Activated CD8-positive, alpha-beta T cell treated with anti-CD3 and anti-CD28 coated beads for 36 hours (primary cell): ENCODE results near the gene TBX10. TPM values are rescaled to one million over a fixed set of nuclear protein-coding genes. Genes with fewer than 3 reads are reported as not detected.
"Not testable (repeated sequence)": the region's sequence is repeated elsewhere in the genome, so short reads cannot be mapped to it uniquely, and the experiment has no call there.

ENCODE experiments used
- ATAC-seq: fragments of 200-7000 bp; cut with Tn5 transposase; one replicate; pipeline ENCODE4 v1.10.0; 2021; ENCODE audit warnings: mild to moderate bottlenecking, moderate library complexity
- CTCF ChIA-PET: fragments of 350-600 bp; sonication (Branson Sonifier 250); formaldehyde crosslinking; loops from one replicate; lab custom pipeline; 2021; ENCODE audit warnings: antibody characterized with exemption; lab: Charles Lee
- POLR2A ChIA-PET: fragments of 350-600 bp; sonication (Branson Sonifier 250); formaldehyde crosslinking; loops from one replicate; lab custom pipeline; 2021; ENCODE audit warnings: antibody characterized with exemption; lab: Charles Lee
- DNase-seq: peaks from one replicate; pipeline ENCODE4 v3.0.0-alpha.2; 2020
- H3K27ac Mint-ChIP-seq: one replicate; pipeline ENCODE4 v1.8.0; 2021; ENCODE audit warnings: mild to moderate bottlenecking, mixed read lengths
- H3K27me3 Mint-ChIP-seq: one replicate; pipeline ENCODE4 v1.8.0; 2021; ENCODE audit warnings: mixed read lengths
- H3K36me3 Mint-ChIP-seq: one replicate; pipeline ENCODE4 v1.8.0; 2021; ENCODE audit warnings: low read depth, mixed read lengths
- H3K4me1 Mint-ChIP-seq: one replicate; pipeline ENCODE4 v1.8.0; 2021; ENCODE audit warnings: low read depth, mixed read lengths
- H3K4me3 Mint-ChIP-seq: one replicate; pipeline ENCODE4 v1.8.0; 2021; ENCODE audit warnings: mild to moderate bottlenecking, moderate library complexity, mixed read lengths
- H3K9me3 Mint-ChIP-seq: one replicate; pipeline ENCODE4 v1.8.0; 2021; ENCODE audit warnings: mixed read lengths
- intact Hi-C: fragments of 100-400 bp; cut with micrococcal nuclease; formaldehyde crosslinking; loops from one replicate; pipeline ENCODE4 v1.10.0; 2022
- total RNA-seq, 2 experiments: library from RNA; stranded (reverse); gene quantifications; one replicate each; pipeline ENCODE4 v1.2.3, GENCODE V29; 2021
- TF ChIP-seq, protein P1 (sequence below): fragments of 200-600 bp; IDR thresholded peaks from one replicate; pipeline ENCODE4 v1.8.0; 2022; ENCODE audit warnings: antibody characterized with exemption, mild to moderate bottlenecking

The TBX10 gene
- total RNA-seq, 2 experiments from 2014 or later, result not detected

DNA sequence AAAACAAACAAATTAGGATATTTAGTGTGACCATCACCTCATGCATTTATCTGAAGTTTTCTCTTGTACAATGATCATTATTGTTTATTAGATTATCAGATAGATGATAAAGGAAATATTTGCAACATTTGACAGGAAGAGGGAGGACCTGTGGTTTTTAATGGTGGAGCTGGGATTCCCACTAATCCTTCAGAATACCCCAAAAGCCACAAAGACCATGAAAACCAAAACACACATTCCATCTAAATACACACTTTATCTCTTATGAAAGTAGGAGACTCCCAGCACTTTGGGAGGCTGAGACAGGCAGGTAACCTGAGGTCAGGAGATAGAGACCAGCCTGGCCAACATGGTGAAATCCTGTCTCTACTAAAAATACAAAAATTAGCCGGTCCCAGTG lies 40.4 kb downstream of the TBX10 start:
- TF ChIP-seq, protein P1, sequence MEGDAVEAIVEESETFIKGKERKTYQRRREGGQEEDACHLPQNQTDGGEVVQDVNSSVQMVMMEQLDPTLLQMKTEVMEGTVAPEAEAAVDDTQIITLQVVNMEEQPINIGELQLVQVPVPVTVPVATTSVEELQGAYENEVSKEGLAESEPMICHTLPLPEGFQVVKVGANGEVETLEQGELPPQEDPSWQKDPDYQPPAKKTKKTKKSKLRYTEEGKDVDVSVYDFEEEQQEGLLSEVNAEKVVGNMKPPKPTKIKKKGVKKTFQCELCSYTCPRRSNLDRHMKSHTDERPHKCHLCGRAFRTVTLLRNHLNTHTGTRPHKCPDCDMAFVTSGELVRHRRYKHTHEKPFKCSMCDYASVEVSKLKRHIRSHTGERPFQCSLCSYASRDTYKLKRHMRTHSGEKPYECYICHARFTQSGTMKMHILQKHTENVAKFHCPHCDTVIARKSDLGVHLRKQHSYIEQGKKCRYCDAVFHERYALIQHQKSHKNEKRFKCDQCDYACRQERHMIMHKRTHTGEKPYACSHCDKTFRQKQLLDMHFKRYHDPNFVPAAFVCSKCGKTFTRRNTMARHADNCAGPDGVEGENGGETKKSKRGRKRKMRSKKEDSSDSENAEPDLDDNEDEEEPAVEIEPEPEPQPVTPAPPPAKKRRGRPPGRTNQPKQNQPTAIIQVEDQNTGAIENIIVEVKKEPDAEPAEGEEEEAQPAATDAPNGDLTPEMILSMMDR, result no peak
- H3K27ac Mint-ChIP-seq, result no peak overlapping the region
- H3K4me1 Mint-ChIP-seq, result peaks cover 9% of the 10 kb centered on the region
- H3K27me3 Mint-ChIP-seq, result peaks cover 16% of the 10 kb centered on the region
- no peaks in the 10 kb centered on the region for H3K9me3 Mint-ChIP-seq
- DNase-seq (no peak), ATAC-seq (no peak)
- H3K36me3 Mint-ChIP-seq, result no peaks in the 10 kb centered on the region
- intact Hi-C loops, result no loop called here
- CTCF ChIA-PET, result no interaction called here
- POLR2A ChIA-PET, result no interaction called here
- H3K4me3 Mint-ChIP-seq, result no peak overlapping the region

DNA sequence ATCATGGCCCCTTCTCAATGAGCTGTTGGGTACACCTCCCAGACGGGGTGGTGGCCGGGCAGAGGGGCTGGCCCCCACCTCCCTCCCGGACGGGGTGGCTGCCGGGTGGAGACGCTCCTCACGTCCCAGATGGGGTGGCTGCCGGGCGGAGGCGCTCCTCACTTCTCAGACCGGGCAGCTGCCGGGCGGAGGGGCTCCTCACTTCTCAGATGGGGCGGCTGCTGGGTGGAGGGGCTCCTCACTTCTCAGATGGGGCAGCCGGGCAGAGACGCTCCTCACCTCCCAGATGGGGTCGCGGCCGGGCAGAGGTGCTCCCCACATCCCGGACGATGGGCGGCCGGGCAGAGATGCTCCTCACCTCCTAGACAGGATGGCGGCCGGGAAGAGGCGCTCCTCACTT lies 41.6 kb downstream of the TBX10 start:
- ATAC-seq, CTCF ChIA-PET: not testable (repeated sequence)

DNA sequence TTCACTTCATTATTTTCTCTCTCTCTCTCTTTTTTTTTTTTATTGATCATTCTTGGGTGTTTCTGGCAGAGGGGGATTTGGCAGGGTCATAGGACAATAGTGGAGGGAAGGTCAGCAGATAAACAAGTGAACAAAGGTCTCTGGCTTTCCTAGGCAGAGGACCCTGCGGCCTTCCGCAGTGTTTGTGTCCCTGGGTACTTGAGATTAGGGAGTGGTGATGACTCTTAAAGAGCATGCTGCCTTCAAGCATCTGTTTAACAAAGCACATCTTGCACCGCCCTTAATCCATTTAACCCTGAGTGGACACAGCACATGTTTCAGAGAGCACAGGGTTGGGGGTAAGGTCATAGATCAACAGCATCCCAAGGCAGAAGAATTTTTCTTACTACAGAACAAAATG lies 42.1 kb downstream of the TBX10 start:
- H3K4me1 Mint-ChIP-seq, POLR2A ChIA-PET, intact Hi-C loops, DNase-seq, ATAC-seq, H3K36me3 Mint-ChIP-seq, H3K27ac Mint-ChIP-seq, CTCF ChIA-PET, H3K4me3 Mint-ChIP-seq, H3K9me3 Mint-ChIP-seq: not testable (repeated sequence)
- peaks cover 12% of the 10 kb centered on the region for H3K27me3 Mint-ChIP-seq

More for the DNA sequence above, 41.6 kb downstream of the TBX10 start:
- POLR2A ChIA-PET, H3K9me3 Mint-ChIP-seq, DNase-seq, H3K4me1 Mint-ChIP-seq, H3K4me3 Mint-ChIP-seq, H3K27ac Mint-ChIP-seq, H3K36me3 Mint-ChIP-seq, intact Hi-C loops: not testable (repeated sequence)
- H3K27me3 Mint-ChIP-seq, result peaks cover 16% of the 10 kb centered on the region

DNA sequence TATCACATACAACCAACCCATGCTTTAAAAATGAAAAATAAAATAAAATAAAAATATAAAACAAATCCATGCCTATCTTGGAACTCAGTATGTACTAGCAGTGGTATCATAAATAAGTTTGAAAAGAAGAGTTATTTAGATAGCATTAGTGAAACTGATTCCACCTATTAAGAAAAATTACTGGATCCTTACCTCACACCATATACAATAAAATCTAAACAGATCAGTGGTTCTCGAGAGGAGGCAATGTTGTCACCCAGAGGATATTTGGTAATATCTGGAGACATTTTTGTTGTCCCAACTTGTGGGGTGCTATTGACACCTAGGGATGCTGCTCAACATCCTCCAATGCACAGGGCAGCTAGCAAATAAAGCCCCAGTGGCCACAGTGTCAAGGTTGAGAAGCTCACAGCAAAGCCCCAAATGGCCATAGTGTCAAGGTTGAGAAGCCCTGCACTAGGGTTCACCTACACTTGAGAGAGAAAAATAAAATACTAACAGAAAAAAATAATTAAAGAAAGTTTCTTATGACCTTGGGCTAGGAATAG lies 42.7 kb downstream of the TBX10 start:
- H3K4me3 Mint-ChIP-seq, result no peak overlapping the region
- CTCF ChIA-PET, result no interaction called here
- no peaks in the 10 kb centered on the region for H3K9me3 Mint-ChIP-seq
- ATAC-seq, result no peak
- H3K27ac Mint-ChIP-seq, result no peak overlapping the region
- H3K4me1 Mint-ChIP-seq, result peaks cover 9% of the 10 kb centered on the region
- H3K27me3 Mint-ChIP-seq, result peaks cover 12% of the 10 kb centered on the region
- TF ChIP-seq, protein P1, result no peak
- no peak for DNase-seq
- intact Hi-C loops, result no loop called here
- POLR2A ChIA-PET, result interaction anchor here (1.0 kb wide), 1 partner anchor 13 kb away, joined by 3 read pairs; no protein-coding TSS in a partner anchor
- H3K36me3 Mint-ChIP-seq, result no peaks in the 10 kb centered on the region

DNA sequence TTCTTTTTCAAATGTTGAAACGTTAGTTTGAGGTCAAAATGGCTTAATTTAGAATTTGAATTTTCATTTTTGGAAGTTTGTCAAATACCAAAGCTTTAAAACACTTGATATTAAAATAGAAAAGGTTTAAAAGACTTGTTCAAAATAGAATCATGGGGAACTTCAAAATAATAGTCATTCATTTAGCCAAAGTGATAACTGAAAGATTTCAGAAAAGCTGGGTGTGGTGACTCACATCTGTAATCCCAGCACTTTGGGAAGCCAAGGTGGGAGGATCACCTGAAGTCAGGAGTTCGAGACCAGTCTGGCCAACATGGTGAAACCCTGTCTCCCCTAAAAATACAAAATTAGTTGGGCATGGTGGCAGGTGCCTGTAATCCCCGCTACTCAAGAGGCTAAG lies 45.1 kb downstream of the TBX10 start:
- ATAC-seq, result no peak
- intact Hi-C loops, result no loop called here
- no peaks in the 10 kb centered on the region for H3K9me3 Mint-ChIP-seq
- POLR2A ChIA-PET, result no interaction called here
- H3K4me1 Mint-ChIP-seq, result no peaks in the 10 kb centered on the region
- H3K36me3 Mint-ChIP-seq, result no peaks in the 10 kb centered on the region
- DNase-seq, result no peak
- H3K4me3 Mint-ChIP-seq, result no peak overlapping the region
- TF ChIP-seq, protein P1, result no peak
- no peak overlapping the region for H3K27ac Mint-ChIP-seq
- H3K27me3 Mint-ChIP-seq, result no peaks in the 10 kb centered on the region
- CTCF ChIA-PET, result no interaction called here

DNA sequence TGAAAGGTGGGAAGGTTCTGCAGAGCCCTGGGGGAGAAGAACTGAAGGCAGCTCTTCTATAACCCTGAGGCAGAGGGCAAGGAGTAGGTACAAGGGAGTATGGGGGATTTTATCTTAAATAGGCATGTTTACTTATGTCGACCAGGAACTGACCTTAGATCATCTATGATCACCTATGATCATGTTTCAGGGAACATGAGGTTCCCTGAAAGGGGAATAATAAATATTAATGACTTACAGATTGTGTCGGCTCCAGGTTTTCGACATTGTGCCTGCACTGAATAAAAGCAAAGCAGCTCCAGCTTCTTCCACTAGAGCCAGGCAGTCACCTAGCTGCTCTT lies 46.0 kb downstream of the TBX10 start:
- Mint-ChIP-seq H3K4me3 (no peak overlapping the region), H3K4me1 (no peaks in the 10 kb centered on the region), H3K9me3 (no peaks in the 10 kb centered on the region), H3K36me3 (peaks cover 3% of the 10 kb centered on the region), H3K27me3 (no peaks in the 10 kb centered on the region), H3K27ac (no peak overlapping the region)
- TF ChIP-seq, protein P1, result no peak
- ChIA-PET CTCF (interaction anchor here (0.9 kb wide), 1 partner anchor 22 kb away, joined by 3 read pairs; no protein-coding TSS in a partner anchor), POLR2A (no interaction called here)
- DNase-seq, result no peak
- intact Hi-C loops, result no loop called here
- no peak for ATAC-seq
